Myocyte (in vitro differentiated cells): ENCODE data around the gene CS. TPM values are rescaled to one million over a fixed set of nuclear protein-coding genes. Genes with fewer than 3 reads are reported as not detected.
"Not testable (repeated sequence)": the region's sequence is repeated elsewhere in the genome, so short reads cannot be mapped to it uniquely, and the experiment has no call there.

Source experiments
- DNase-seq: peaks from one replicate; pipeline ENCODE4 v3.0.0-alpha.2; 2012; ENCODE audit warnings: low read depth
- total RNA-seq: library from RNA; depleted of rRNA; stranded (reverse); fragments of >200 nt; gene quantifications from 2 replicates; pipeline ENCODE4 v1.2.3, GENCODE V29; 2014

CS gene
- total RNA-seq, 1 donor from 2014 or later = 178 TPM

DNA sequence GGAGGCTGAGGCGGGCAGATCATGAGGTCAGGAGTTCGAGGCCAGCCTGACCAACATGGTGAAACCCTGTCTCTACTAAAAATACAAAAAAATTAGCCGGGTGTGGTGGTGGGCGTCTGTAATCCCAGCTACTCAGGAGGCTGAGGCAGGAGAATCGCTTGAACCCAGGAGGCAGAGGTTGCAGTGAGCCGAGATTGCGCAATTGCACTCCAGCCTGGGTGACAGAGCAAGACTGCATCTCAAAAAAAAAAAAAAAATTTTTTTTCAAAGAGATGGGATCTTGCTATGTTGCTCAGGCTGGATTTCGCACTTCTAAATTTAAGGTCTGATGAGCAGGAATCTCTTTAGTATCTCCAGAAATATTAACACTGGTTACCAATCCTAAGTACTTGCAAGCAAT, 21.5 kb upstream of the CS start:
- not testable (repeated sequence) for DNase-seq

DNA sequence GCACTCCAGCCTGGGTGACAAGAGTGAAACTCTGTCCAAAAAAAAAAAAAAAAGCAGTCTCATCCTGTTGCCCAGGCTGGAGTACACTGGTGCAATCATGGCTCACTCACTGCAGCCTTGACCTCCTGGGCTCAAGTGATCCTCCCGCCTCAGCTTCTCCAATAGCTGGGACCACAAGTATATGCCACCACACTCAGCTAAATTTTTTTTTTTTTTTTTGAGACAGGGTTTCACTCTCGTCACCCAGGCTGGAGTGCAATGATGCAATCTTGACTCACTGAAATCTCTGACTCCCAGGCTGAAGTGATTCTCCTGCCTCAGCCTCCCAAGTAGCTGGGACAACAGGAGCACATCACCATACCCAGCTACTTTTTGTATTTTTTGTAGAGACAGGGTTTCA, 20.9 kb upstream of the CS start:
- no peak for DNase-seq

DNA sequence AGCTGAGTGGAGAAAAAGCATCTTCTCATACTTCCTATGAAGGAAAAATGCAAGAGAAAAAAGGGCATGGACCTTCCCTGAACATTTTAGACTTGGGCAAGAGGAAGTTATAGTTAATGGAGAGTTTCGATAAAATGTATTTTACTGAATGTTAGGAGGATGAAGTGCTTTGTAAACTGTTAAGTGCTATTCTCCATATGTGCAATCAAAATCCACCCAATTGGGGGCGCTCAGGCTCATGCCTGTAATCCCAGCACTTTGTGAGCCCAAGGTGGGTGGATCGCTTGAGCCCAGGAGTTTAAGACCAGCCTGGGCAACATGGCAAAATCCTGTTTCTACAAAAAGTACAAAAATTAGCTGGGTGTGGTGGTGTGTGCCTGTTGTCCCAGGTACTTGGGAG, 17.5 kb upstream of the CS start:
- no peak for DNase-seq

DNA sequence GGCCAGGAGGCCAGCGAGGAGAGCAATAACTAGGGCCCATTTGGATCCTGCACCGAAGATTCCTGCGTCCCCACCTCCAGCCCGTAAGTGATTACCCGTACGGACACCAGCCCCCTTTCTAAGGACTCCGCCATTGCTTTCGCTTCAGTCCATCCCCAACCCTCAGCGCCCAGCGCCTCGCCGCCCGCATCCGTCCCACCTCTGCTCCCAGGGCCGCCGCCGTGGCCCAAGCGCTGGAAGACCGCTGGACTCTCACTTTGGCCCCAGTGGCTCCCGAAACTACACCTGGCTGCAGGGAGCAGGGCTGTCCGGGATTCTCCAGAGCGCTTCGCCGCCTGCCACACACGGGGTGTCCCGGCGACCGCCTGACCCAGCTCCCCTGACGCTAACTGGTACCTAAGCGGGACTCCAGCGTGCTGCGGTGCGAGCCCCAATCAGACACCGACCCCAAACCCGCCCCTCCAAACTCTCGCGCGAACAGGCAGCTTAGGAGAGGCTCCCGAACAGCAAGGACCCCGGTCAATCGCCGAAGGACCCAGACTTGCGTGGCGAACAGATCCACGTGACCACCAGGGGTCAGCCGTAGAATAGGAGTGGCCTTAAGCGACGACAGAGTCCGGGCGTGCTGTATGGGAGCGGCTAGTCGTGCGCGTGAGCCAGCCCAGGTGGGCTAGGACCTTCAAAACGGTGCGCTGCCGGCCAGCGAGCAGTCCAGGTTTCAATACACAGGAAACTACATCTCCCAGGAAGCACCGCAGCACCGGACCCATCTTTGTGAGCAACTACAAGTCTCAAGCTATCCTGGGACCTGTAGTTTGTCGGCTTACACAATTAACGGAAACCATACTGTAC, 15.7 kb upstream of the CS start, which contains the start of gene CNPY2:
CNPY2 (minus strand) TSS at position 367 of the 852 bp plus-strand sequence. CDS start 771 bp downstream, outside the sequence.
- DNase-seq = peak; percentile 99

DNA sequence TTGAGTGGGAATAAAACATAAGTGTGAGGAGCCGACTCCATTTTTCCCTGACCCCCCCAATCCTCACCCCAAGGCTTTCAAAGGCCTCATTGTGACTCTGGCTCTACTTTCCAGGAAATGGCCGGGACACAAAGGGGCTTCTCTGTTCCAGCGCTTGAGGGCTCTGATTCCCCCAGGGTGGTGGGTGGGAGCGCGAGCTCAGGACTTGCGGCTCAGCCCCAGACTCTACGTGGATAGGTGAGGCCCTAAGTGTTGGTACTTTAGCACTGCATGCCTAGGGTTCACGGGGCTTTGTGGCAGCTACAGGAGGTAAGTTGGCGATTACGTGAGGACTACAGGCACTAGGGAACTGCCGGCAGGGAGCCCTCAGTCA, 15.1 kb upstream of the CS start:
- DNase-seq = no peak

DNA sequence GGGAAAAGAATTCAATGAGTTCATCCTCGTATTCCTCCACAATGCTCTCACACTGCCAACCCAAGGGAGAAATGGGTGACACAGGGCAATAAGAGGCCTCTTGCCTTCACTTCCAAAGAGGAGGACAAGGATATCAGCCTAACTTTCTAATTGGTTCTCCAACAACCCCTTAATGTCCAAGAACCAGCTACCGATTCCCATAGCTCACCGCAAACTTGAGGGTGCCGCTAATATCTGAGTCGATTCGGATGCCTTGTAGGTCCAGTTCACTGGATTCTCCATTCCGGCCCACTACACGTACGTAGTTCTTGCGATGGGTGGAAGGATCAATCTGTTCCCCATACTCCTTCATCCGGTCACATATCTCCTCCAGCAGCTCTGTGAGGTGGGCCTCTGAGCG, 10.9 kb upstream of the CS start:
- no peak for DNase-seq

DNA sequence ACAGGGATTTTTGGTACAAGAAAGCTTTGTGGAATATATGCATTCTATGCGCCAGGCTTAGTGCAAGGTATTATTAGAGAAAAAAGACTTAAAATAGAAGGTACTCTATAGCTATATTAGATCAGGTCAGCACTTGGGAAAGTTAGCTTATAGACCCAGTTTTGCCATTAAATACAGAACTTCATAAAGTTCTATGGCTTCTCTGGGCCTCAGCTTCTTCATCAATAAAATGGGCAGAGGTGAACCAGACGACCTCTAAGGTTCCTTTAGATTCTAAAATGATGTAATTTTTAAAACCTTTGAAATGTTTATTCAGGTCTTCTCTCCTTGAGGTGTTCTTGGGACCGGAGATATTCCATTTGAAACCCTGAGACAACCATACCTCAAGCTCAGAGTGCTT, 8.6 kb upstream of the CS start:
- no peak for DNase-seq

DNA sequence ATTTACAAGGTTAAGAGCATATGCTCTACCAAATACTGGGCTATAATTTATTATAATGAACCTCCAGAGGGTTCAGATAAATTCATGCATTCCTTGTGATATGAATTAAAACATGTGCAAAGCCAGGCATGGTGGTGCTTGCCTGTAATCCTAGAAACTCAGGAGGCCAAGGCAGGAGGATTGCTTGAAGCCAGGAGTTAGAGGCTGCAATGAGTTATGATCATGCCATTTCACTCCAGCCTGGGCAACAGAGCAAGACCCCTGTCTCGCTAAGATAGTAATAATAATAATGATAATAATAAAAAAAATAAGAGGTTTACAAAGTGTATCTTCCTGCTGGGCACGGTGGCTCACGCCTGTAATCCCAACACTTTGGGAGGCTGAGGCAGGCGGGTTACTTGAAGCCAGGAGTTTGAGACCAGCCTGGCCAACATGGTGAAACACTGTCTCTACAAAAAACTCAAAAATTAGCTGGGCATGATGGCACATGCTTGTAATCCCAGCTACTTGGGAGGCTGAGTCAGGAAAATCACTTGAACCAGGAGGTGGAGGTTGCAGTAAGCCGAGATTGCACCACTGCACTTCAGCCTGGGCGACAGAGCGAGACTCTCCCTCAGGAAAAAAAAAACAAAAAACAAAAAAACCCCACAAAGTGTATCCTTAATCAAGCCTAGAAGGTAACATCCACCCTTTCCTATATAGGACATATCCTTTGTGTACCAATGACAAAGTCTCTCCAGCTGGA, 7.3 kb upstream of the CS start:
- no peak for DNase-seq

DNA sequence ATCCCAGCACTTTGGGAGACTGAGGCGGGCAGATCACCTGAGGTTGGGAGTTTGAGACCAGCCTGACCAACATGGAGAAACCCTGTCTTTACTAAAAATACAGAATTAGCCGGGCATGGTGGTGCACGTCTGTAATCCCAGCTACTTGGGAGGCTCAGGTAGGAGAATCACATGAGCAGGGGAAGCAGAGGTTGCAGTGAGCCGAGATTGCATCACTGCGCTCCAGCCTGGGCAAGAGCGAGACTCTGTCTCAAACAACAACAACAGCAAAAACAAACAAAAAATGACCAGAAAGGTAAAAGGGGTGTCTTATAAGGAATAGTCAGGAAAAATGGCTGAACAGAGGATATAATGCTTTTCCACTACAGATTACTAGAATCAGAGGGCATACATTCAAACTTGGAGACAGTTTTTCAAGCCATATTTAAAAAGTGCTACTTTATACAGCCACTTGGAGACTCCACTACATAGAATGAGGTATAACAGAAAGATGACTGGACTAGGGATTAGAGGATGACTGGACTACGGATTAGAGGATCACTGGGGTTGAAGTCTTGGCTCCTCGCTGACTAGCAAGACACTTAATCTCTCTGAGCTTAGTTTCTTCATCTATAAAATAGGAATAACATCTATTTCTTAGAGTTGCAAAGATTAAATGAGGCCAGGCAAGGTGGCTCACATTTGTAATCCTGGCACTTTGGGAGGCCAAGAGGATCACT, 4.9 kb upstream of the CS start:
- no peak for DNase-seq

DNA sequence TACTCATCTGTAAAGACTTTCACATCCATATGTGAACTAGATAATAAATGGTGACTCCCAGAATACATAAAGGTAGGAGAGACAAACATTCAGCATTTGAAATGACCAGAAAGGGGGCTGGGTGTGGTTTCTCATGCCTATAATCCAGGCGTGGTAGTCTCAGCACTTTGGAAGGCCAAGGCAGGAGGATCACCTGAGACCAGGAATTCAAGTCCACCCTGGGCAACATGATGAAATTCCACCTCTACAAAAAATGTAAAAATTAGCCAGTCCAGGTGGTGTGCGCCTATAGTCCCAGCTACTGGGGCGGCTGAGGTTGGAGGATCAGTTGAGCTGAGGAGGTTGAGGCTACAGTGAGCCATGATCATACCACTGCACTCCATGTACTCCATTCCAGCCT, 4.1 kb upstream of the CS start:
- DNase-seq = no peak

DNA sequence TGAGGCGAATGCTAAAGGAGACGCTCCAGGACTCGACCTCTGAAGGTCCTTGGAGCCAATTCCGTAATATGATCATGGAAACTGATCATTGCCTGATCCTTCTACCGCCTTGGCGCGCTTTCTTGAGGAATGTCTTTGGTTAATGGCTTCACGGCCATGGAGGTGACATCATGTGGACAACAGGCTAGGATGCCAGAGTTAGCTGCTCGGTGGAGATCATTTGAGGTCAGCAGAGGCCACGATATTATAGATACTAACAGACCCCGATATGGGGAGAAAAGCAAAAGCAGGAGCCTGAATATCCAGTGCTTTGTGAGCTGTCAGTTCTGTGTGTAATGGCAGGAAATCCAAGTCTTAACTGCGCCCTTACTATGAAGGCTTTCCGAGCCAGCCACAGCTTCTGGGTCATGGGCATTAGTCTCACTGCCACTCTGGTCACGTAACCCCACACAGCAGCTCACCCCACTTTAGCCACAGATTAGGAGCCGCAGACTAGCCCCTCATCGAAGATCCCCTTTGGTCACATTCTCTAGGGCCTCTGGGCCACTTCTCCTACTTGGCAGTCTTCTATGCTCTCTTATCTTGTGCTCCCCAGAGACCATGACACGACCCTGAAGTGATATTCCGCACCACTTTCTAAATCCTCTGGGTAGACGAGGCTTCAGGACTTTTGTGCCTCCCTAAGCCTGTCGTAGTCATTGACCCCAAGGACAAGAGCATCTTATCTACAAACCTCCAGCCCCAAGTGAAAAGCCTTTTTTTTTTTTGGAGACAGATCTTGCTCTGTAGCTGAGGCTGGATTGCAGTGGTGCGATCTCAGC, 724 bp upstream of the CS start:
- DNase-seq = no peak

DNA sequence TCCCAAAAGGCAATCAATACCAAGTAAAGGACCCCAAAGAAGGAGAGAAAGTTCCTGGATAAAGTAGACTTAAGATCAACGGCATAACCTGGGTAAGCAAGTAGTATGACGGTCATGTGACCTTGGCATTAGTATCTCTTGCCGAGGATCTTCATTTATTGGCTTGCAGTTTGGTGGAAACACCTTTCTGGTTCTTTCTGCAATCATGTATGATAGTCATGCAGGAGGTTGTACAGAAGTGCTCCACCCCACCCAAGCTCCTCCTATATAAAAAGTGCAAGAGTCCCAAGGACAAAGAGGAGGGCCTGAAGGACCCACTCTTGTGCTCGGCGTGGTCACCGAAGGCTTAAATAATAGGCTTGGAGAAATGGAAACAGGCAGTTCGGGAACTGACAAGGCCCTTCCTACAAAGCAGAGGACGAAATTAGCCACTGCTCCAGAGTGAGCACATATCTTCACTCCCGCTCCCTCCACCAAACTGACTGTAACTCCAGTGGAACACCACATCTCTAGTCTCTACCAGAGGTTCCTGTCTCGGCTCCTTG, 750 bp downstream of the CS start:
- DNase-seq = no peak

DNA sequence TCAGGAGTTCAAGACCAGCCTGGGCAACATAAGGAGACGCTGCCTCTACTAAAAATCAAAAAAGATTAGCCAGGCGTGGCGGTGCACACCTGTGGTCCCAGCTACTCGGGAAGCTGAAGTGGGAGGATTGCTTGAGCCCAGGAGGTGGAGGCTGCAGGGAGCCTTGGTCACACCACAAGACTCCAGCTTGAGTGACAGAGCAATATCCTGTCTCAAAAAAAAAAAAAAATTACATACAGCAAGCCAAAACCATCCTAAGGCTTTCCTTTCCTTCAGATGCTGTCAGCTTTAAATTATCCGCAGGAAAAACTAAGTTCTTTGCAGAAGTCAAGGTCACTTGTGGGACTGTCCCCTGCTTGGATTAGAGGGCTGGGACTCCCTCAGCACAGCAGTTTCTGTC, 1.3 kb downstream of the CS start:
- no peak for DNase-seq

DNA sequence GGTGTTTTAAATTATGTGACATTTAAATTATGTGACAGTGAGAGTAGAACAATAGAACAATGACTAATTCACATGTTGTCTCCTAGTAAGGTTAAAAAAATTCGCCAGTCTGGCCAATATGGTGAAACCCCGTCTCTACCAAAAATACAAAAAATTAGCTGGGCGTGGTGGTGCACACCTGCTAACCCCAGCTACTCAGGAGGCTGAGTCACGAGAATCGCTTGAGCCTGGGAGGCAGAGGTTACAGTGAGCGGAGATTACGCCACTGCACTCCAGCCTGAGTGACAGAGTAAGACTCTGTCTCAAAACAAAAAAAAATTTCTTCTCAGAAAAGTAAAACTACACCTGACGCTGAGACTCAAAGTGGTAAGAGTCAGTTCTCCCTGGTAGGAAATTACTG, 2.7 kb downstream of the CS start:
- no peak for DNase-seq

DNA sequence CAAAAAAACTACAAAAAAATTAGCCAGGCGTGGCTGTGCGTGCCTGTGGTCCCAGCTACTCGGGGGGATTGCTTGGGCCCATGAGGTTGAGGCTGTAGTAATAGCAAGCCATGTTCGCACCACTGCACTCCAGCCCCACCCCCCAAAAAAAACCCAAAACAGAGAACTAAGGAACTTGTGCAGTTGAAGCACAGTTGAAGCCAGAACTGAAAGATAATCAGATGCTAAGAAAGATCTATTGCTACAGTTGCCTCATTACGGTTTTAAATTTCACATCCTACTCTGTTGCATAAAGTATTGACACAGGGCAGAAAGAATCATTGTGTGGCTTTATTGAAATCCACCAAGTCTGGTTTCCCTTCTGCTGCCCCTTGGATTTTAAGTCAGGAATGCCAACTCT, 3.8 kb downstream of the CS start:
- no peak for DNase-seq

DNA sequence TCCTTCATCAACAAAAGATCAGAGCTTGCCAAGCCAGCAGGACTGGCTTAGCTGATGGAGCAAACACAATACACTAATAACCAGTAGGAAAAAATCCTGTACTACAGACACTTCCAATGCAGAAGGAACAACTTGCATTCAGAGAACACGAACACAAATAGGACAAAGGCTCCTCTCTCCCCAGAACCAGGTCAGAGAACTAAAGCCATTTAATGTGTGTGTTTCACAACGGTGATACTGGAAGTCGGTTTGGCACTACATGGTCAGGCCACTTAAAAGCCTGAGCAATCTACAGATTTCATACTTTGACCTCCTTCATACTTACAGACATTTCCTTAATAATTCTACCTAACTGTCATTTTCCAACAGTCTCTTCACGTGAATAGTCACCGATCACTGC, 6.3 kb downstream of the CS start:
- no peak for DNase-seq

DNA sequence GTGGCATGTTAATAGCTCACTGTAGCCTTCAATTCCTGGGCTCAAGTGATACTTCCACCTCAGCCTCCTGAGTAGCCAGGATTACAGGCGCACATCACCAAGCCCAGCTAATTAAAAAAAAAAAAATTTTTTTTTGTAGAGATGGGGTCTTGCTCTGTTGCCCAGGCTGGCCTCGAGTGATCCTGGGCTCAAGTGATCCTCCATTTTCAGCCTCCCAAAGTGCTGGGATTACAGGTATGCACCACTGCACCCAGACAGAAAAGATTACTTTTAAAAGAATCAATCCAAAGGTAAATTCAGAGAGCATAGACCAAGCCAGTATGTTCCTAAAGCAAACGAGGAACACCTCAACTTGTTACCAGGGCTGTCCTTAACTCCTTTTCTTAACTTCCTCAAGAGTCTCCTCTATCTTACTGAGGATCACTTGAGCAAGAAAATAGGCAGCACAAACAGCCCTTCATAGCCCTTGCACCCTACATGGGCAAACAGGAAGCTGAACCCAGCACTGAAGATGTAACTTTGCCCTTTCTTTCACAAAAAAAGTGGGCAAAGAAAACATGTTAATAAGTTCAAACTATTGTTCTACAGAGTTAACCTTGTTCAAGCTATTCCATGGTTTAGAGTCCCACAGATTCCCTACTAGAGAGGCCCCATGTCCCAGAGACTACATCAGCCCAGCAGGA, 11.3 kb downstream of the CS start:
- DNase-seq = no peak

DNA sequence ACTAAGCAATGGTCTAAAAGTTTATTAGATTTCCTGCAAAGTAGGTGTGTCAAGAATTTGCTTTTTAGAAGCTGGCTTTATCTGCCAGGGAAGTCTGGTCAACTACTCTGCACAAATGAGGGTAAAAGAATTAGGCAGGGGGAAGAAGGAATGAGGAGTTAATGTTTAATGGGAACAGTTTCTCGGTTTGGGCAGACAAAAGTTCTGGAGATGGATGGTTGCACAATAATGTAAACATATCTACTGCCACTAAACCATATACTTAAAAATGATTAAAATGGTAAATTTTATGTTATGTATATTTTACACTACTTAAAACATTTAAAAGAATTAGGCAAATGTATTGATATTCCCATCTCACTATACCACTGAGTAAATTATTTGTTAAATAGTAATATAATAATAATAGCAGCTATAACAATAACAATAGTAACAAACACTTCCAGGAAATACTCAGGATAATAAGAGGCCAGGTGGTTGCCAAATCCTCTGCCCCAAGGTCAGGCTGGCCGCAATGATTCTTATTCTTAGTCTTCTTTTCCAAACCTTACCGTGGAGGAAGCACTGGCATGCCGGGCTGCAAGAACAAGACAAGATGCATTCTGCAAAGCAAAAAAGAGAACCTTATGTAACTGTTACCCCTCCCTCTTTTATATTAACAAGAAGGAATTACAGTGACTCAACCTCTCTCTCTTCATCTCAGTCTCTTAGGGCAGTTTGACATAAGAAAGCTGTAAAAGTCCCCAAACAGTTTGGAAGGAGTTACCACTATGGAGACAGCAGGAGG, 13.9 kb downstream of the CS start:
- no peak for DNase-seq

DNA sequence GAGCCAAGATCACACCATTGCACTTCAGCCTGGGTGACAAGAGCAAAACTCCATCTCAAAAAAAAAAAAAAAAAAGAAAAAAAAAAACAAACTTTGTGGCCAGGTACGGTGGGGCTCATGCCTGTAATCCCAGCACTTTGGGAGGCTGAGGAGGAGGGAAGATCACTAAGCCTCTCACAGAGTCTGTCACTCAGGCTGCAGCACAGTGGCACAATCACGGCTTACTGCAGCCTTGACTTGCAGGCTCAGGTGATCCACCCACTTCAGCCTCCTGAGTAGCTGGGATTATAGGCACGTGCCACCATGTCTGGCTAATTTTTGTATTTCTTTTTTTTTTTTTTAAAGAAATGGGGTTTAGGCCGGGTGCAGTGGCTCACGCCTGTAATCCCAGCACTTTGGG, 15.9 kb downstream of the CS start:
- not testable (repeated sequence) for DNase-seq

DNA sequence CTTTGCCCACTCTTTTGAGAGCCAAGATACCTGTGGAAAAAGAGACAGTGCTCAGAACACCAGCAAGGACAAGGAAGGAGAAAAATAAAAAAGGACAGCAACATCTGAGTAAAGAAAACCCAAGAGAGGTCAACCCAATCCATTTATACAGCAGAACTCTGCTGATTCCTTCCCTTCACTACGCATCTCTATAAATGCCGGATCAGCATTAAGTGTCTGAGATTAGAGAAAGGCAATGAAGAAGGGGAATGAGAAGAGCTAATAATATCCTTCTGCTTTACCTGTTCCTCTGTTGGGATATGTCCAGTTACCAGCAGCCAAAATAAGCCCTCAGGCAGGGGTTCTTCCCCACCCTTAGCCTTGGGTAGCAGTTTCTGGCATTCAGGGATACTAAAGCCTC, 17.6 kb downstream of the CS start:
- no peak for DNase-seq
